Measurements from ENCODE around the gene LDLRAD3.

LDLRAD3 gene

DNA sequence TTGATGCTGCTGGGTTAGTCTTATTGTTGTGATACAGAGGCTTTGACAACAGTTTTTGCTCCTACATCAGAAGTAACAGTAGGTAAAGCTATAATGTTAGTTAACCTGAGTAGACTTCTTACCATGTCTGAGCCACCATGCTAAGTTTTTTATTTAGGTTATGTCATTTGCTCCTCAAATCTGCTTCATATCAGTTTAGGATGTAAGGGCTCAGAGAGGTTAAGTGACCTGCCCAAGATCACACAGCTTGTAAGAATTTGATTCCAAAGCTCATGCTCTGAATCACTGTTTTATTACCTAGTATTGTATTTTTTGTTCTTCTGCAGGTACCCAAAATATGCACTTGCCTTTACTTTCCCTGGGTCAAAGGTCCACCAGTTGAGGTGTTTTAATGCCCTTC lies 183.7 kb downstream of the LDLRAD3 start:
- TF ChIP-seq, protein P1, sequence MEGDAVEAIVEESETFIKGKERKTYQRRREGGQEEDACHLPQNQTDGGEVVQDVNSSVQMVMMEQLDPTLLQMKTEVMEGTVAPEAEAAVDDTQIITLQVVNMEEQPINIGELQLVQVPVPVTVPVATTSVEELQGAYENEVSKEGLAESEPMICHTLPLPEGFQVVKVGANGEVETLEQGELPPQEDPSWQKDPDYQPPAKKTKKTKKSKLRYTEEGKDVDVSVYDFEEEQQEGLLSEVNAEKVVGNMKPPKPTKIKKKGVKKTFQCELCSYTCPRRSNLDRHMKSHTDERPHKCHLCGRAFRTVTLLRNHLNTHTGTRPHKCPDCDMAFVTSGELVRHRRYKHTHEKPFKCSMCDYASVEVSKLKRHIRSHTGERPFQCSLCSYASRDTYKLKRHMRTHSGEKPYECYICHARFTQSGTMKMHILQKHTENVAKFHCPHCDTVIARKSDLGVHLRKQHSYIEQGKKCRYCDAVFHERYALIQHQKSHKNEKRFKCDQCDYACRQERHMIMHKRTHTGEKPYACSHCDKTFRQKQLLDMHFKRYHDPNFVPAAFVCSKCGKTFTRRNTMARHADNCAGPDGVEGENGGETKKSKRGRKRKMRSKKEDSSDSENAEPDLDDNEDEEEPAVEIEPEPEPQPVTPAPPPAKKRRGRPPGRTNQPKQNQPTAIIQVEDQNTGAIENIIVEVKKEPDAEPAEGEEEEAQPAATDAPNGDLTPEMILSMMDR (conservative IDR thresholded peaks at IDR 0.05; ENCODE audit: low read depth, low read length) = no peak
- DNase-seq (ENCODE audit: low read depth) = no peak
- H3K4me3 ChIP-seq (ENCODE audit: low read depth, low read length) = no peak overlapping the region

DNA sequence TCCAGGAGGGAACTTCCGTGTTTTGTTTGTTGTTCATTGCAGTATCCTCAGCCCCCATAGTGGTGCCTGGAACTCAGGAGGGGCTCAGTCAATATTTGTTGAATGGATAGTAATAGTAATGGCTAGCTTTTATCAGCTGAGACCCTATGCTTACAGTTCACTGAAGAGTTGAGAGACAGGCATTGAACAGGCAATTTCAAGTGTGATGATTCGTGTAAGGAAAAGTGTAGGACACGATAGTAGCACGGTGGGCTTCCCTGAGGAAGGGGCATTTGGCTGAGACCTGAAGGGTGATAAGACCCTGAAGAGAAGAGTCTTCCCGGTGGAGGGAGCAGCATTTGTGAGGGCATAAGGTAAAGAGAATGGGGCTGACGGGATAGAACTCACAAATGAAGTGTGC lies 186.1 kb downstream of the LDLRAD3 start:
- DNase-seq (ENCODE audit: low read depth) = no peak
- H3K4me3 ChIP-seq (ENCODE audit: low read depth, low read length) = no peak overlapping the region
- TF ChIP-seq, protein P1 (conservative IDR thresholded peaks at IDR 0.05; ENCODE audit: low read depth, low read length) = no peak

DNA sequence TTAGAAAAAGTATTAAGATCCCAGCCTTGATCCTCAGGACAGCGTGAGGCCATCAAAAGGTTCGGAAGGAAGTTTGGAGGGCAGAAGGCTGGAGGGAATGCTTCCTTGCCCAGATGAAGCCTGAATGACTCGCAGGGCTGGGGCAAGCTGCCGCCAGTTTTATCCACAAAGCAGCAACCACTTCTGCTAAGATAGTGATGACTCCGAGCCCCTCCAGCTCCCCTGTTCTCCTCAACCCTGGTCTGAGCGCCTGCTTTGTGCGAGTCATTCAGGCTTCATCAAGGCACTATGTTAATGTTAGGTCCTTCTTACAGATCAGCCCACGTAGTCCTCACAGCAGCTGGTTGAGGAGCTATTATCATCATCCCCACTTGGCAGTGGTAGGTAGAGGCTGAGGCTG lies 186.5 kb downstream of the LDLRAD3 start:
- H3K4me3 ChIP-seq (ENCODE audit: low read depth, low read length) = no peak overlapping the region
- TF ChIP-seq, protein P1 (conservative IDR thresholded peaks at IDR 0.05; ENCODE audit: low read depth, low read length) = no peak
- no peak for DNase-seq (ENCODE audit: low read depth)

DNA sequence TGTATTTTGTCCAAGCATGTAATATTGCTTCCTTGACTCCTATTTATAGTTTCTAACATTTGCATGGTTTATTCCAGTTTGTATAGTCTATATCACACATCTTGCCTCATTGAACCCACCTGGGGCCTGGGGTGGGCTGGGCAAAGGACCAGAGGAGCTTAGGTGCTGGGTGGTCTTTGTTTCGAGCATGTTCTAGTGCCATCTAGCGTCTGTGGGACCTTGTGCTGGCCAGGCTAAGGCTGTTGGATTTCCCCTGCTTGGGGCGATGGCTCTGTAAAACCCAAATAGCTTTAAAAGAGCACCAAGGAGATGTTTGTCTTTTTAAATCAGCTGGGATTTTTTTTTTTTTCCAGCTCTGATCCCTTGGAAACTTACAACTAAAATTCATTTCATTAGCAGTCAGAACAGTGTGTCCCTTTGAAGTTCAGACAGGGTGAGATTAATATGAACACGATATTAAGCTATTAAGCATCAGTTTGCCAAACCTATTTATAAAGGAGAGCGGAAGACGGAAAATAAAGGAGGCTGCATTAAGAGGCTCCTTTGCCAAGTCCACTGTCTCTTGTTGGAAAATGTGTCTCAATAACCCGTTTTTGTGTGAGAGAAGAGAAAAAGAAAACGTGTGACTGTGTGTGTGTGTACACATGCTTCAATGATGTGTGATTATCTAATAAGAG lies 188.0 kb downstream of the LDLRAD3 start:
- H3K4me3 ChIP-seq (ENCODE audit: low read depth, low read length) = no peak overlapping the region
- peak; percentile 77 for DNase-seq (ENCODE audit: low read depth)
- TF ChIP-seq, protein P1 (conservative IDR thresholded peaks at IDR 0.05; ENCODE audit: low read depth, low read length) = peak; percentile 94

DNA sequence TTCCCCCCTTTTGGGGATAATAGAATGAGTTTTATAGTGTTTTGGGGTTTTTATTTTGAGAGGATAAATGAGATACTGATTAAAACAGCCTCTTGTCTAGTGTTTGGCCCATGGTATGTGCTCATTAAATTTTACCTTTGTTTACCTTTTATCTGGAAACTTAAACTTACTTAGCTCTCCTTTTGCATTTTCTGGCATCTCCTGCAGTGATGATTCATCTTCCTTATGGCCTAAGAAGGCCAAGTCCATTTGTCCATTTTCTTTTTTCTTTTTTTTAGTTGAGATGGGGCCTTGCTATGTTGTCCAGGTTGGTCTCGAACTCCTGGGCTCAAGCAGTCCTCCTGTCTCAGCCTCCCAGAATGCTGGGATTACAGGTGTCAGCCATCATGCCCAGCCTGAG lies 189.1 kb downstream of the LDLRAD3 start:
- peak; percentile 42 for DNase-seq (ENCODE audit: low read depth)
- no peak overlapping the region for H3K4me3 ChIP-seq (ENCODE audit: low read depth, low read length)
- TF ChIP-seq, protein P1 (conservative IDR thresholded peaks at IDR 0.05; ENCODE audit: low read depth, low read length) = no peak

DNA sequence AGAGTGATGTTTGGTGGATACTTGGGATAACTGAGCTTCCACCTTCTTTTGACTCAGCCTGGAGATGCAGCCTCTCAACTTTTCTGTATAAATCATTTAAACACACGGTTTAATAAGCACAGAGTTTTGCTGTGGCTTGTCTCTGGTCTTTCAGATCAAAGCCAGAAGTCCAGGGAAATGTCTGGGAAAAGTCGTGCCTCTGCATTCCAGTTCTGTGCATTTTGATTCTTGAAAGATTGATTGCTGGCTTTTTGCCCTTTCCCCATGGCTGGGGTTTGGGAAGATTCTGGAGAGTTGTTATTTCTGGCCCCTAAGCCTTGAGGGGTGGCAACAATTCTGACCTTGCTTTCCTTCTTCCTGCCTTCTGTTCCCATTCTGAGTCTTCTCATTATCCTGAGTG lies 191.2 kb downstream of the LDLRAD3 start:
- TF ChIP-seq, protein P1 (conservative IDR thresholded peaks at IDR 0.05; ENCODE audit: low read depth, low read length) = no peak
- H3K4me3 ChIP-seq (ENCODE audit: low read depth, low read length) = no peak overlapping the region
- no peak for DNase-seq (ENCODE audit: low read depth)

DNA sequence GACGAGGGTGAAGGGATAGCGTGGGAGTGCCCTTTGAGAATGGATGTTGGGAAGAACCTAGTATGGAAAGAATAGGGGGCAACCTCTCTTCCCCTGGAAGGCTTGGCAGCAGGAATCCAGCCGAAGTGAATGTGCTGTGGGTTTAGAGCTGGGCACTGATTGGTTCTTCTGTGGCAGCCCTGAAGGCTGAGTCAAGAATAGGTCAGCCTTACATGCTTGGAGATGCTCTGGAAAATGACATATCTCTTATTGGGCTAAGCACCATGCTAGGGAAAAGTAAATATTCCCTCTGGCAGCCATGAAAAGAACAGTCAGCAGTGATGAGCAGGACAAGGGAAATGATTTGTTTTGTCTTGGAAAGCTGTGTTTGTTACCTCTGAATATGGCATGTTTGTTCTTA lies 195.9 kb downstream of the LDLRAD3 start:
- no peak overlapping the region for H3K4me3 ChIP-seq (ENCODE audit: low read depth, low read length)
- TF ChIP-seq, protein P1 (conservative IDR thresholded peaks at IDR 0.05; ENCODE audit: low read depth, low read length) = no peak
- DNase-seq (ENCODE audit: low read depth) = no peak

All from choroid plexus epithelial cell (primary cell).